Neural progenitor cell (in vitro differentiated cells): ENCODE results near the gene UBIAD1. TPM values are rescaled to one million over a fixed set of nuclear protein-coding genes. Genes with fewer than 3 reads are reported as not detected.

Source experiments
- DNase-seq: peaks from one replicate; pipeline ENCODE4 v3.0.0-alpha.2; 2016; ENCODE audit warnings: low spot score
- H2AFZ ChIP-seq: fragments of 200-600 bp; sonication (generic); replicated peaks from 2 replicates; pipeline ENCODE4 v1.6.1; 2016; ENCODE audit warnings: antibody characterized with exemption
- H3F3A ChIP-seq: fragments of 200-600 bp; sonication (generic); 2 replicates; pipeline ENCODE4 v1.6.1; 2016; ENCODE audit warnings: antibody characterized with exemption, low read depth
- H3K27ac ChIP-seq: fragments of 200-600 bp; sonication (generic); 2 replicates; pipeline ENCODE4 v1.5.1; 2016; ENCODE audit warnings: mild to moderate bottlenecking
- H3K27me3 ChIP-seq: fragments of 200-600 bp; sonication (generic); 2 replicates; pipeline ENCODE4 v1.6.1; 2016; ENCODE audit warnings: mild to moderate bottlenecking, moderate library complexity
- H3K36me3 ChIP-seq: fragments of 200-600 bp; sonication (generic); 2 replicates; pipeline ENCODE4 v1.5.1; 2016
- H3K4me1 ChIP-seq: fragments of 200-600 bp; sonication (generic); 2 replicates; pipeline ENCODE4 v1.6.1; 2016; ENCODE audit warnings: mixed run types
- H3K4me2 ChIP-seq: fragments of 200-600 bp; sonication (generic); 2 replicates; pipeline ENCODE4 v1.6.1; 2016
- H3K4me3 ChIP-seq: fragments of 200-600 bp; sonication (generic); 2 replicates; pipeline ENCODE4 v1.5.1; 2016
- H3K79me2 ChIP-seq: fragments of 200-600 bp; sonication (generic); 2 replicates; pipeline ENCODE4 v1.6.1; 2016; ENCODE audit warnings: low read depth
- H3K9ac ChIP-seq: fragments of 200-600 bp; sonication (generic); 2 replicates; pipeline ENCODE4 v1.6.1; 2016
- H3K9me3 ChIP-seq: fragments of 200-600 bp; sonication (generic); 2 replicates; pipeline ENCODE4 v1.5.1; 2016; ENCODE audit warnings: low read depth
- H4K20me1 ChIP-seq: fragments of 200-600 bp; sonication (generic); 2 replicates; pipeline ENCODE4 v1.6.1; 2016; ENCODE audit warnings: low read depth
- H3K27ac Mint-ChIP-seq: 3 replicates; pipeline ENCODE4 v1.8.0; 2021; ENCODE audit warnings: mixed read lengths
- H3K27me3 Mint-ChIP-seq: 2 replicates; pipeline ENCODE4 v1.8.0; 2022; ENCODE audit warnings: low read depth, mild to moderate bottlenecking, inconsistent platforms, moderate library complexity, mixed read lengths; ENCODE audit not compliant: insufficient read depth
- H3K36me3 Mint-ChIP-seq: 3 replicates; pipeline ENCODE4 v1.8.0; 2021; ENCODE audit warnings: mixed read lengths
- H3K4me1 Mint-ChIP-seq: 3 replicates; pipeline ENCODE4 v1.8.0; 2021; ENCODE audit warnings: mixed read lengths
- H3K4me3 Mint-ChIP-seq: 3 replicates; pipeline ENCODE4 v1.8.0; 2021; ENCODE audit warnings: mild to moderate bottlenecking, moderate library complexity, mixed read lengths
- H3K9me3 Mint-ChIP-seq: 3 replicates; pipeline ENCODE4 v1.8.0; 2020; ENCODE audit warnings: mixed read lengths
- CTCF ChIP-seq: fragments of 200-600 bp; sonication (generic); IDR thresholded peaks from 2 replicates; pipeline ENCODE4 v1.5.1; 2017; ENCODE audit warnings: antibody characterized with exemption, mild to moderate bottlenecking
- EZH2 ChIP-seq: fragments of 200-600 bp; sonication (generic); IDR thresholded peaks from 2 replicates; pipeline ENCODE4 v1.6.1; 2017; ENCODE audit warnings: antibody characterized with exemption, mild to moderate bottlenecking, moderate library complexity
- EZH2phosphoT487 ChIP-seq: fragments of 200-600 bp; sonication (generic); IDR thresholded peaks from 2 replicates; pipeline ENCODE4 v1.6.1; 2017; ENCODE audit warnings: antibody characterized with exemption
- total RNA-seq: library from RNA; depleted of rRNA; stranded (reverse); fragments of >200 nt; gene quantifications from 2 replicates; pipeline ENCODE4 v1.2.3, GENCODE V29; 2015; ENCODE audit warnings: low replicate concordance

UBIAD1 gene
- total RNA-seq, 1 donor from 2014 or later = 11.0 TPM

- H3K4me1 ChIP-seq = no peaks in the 10 kb centered on the region
- no peaks in the 10 kb centered on the region for H3K9me3 ChIP-seq
- no peaks in the 10 kb centered on the region for H3K27me3 ChIP-seq
- no peak overlapping the region for H3K9ac ChIP-seq
- H3K79me2 ChIP-seq = no peaks in the 10 kb centered on the region
- no peak overlapping the region for H3K27ac ChIP-seq
- H3K36me3 ChIP-seq = peaks cover 11% of the 10 kb centered on the region
- H3F3A ChIP-seq = peaks cover 2% of the 10 kb centered on the region
- no peak overlapping the region for H3K4me3 ChIP-seq
- H3K4me3 Mint-ChIP-seq = no peak overlapping the region
- no peaks in the 10 kb centered on the region for H4K20me1 ChIP-seq
- H3K36me3 Mint-ChIP-seq = peaks cover 45% of the 10 kb centered on the region
- H3K4me1 Mint-ChIP-seq = peaks cover 4% of the 10 kb centered on the region
- H3K9me3 Mint-ChIP-seq = no peaks in the 10 kb centered on the region
- no peak overlapping the region for H2AFZ ChIP-seq
- no peak overlapping the region for H3K27ac Mint-ChIP-seq
- no peaks in the 10 kb centered on the region for H3K27me3 Mint-ChIP-seq
- H3K4me2 ChIP-seq = no peak overlapping the region
- no peak for TF ChIP-seq CTCF
- TF ChIP-seq EZH2 = no peak
- TF ChIP-seq EZH2phosphoT487 = no peak
- DNase-seq = no peak
Measured at GRCh38 chr1:11253226-11253625, 19.8 kb upstream of the UBIAD1 start.

GRCh38 chr1:11256299-11256698 lies 16.7 kb upstream of the UBIAD1 start:
- H4K20me1 ChIP-seq = no peaks in the 10 kb centered on the region
- no peaks in the 10 kb centered on the region for H3F3A ChIP-seq
- Mint-ChIP-seq H3K27ac (no peak overlapping the region), H3K4me1 (peaks cover under 1% of the 10 kb centered on the region), H3K9me3 (no peaks in the 10 kb centered on the region), H3K4me3 (no peak overlapping the region), H3K36me3 (peaks cover 37% of the 10 kb centered on the region), H3K27me3 (no peaks in the 10 kb centered on the region)
- DNase-seq = no peak
- H3K27me3 ChIP-seq = no peaks in the 10 kb centered on the region
- H3K4me2 ChIP-seq = no peak overlapping the region
- H3K9ac ChIP-seq = no peak overlapping the region
- no peak overlapping the region for H3K27ac ChIP-seq
- H3K4me3 ChIP-seq = no peak overlapping the region
- H3K79me2 ChIP-seq = peaks cover 20% of the 10 kb centered on the region
- H3K9me3 ChIP-seq = no peaks in the 10 kb centered on the region
- peaks cover 13% of the 10 kb centered on the region for H3K36me3 ChIP-seq
- H2AFZ ChIP-seq = no peak overlapping the region
- peaks cover under 1% of the 10 kb centered on the region for H3K4me1 ChIP-seq
- no peak for TF ChIP-seq EZH2
- no peak for TF ChIP-seq EZH2phosphoT487
- no peak for TF ChIP-seq CTCF

GRCh38 chr1:11262171-11263049 lies 10.6 kb upstream of the UBIAD1 start, which contains the start of gene MTOR:
TSS of gene MTOR (minus strand) at chr1:11262551. CDS start at chr1:11259409, 3,142 bp downstream.
- DNase-seq = peak; percentile 100
- peak within 1 kb of the TSS; percentile 94 for H3K9ac ChIP-seq
- H4K20me1 ChIP-seq = no peaks in the 10 kb centered on the region
- H3K9me3 Mint-ChIP-seq = no peaks in the 10 kb centered on the region
- peak; percentile 33 for TF ChIP-seq CTCF
- TF ChIP-seq EZH2phosphoT487 = no peak
- H3K27ac ChIP-seq = no peak within 1 kb of the TSS
- no peaks in the 10 kb centered on the region for H3K9me3 ChIP-seq
- peaks cover 3% of the 10 kb centered on the region for H3K4me1 ChIP-seq
- H3K36me3 Mint-ChIP-seq = peaks cover 5% of the 10 kb centered on the region
- H3K4me2 ChIP-seq = peak within 1 kb of the TSS; percentile 89
- H3F3A ChIP-seq = peaks cover 4% of the 10 kb centered on the region
- peak within 1 kb of the TSS; percentile 38 for H2AFZ ChIP-seq
- H3K27me3 Mint-ChIP-seq = peaks cover 2% of the 10 kb centered on the region
- H3K4me3 Mint-ChIP-seq = peak within 1 kb of the TSS; percentile 95
- peak within 1 kb of the TSS; percentile 87 for H3K4me3 ChIP-seq
- H3K79me2 ChIP-seq = peaks cover 29% of the 10 kb centered on the region
- peaks cover 7% of the 10 kb centered on the region for H3K36me3 ChIP-seq
- H3K4me1 Mint-ChIP-seq = peaks cover 7% of the 10 kb centered on the region
- H3K27ac Mint-ChIP-seq = peak within 1 kb of the TSS; percentile 62
- H3K27me3 ChIP-seq = no peaks in the 10 kb centered on the region
